HEK293T (cell line): ENCODE results near the gene ALOX5AP.

ENCODE experiments used
- ARNT ChIP-seq: fragments of 450-650 bp; IDR thresholded peaks from 2 replicates; pipeline ENCODE4 v1.6.1; 2017; ENCODE audit warnings: mild to moderate bottlenecking
- BHLHE40 ChIP-seq: fragments of 450-650 bp; IDR thresholded peaks from 2 replicates; pipeline ENCODE4 v1.6.1; 2016; ENCODE audit warnings: mild to moderate bottlenecking, moderate library complexity, borderline replicate concordance
- ELF4 ChIP-seq: fragments of 450-650 bp; IDR thresholded peaks from 2 replicates; pipeline ENCODE4 v1.6.1; 2017; ENCODE audit warnings: antibody characterized with exemption
- FOXA1 ChIP-seq: fragments of 450-650 bp; IDR thresholded peaks from 2 replicates; pipeline ENCODE4 v1.6.1; 2016; ENCODE audit warnings: mild to moderate bottlenecking
- FOXK2 ChIP-seq: fragments of 450-650 bp; IDR thresholded peaks from 2 replicates; pipeline ENCODE4 v1.6.1; 2016; ENCODE audit warnings: mild to moderate bottlenecking
- FOXM1 ChIP-seq: fragments of 450-650 bp; IDR thresholded peaks from 2 replicates; pipeline ENCODE4 v1.6.1; 2017; ENCODE audit warnings: mild to moderate bottlenecking, borderline replicate concordance
- L3MBTL2 ChIP-seq: fragments of 450-650 bp; conservative IDR thresholded peaks from 2 replicates; pipeline ENCODE4 v1.6.1; 2016; ENCODE audit warnings: mild to moderate bottlenecking
- LEF1 ChIP-seq: fragments of 450-650 bp; IDR thresholded peaks from 2 replicates; pipeline ENCODE4 v1.6.1; 2017; ENCODE audit warnings: mild to moderate bottlenecking, borderline replicate concordance
- NFRKB ChIP-seq: fragments of 450-650 bp; IDR thresholded peaks from 2 replicates; pipeline ENCODE4 v1.6.1; 2016; ENCODE audit warnings: mild to moderate bottlenecking, moderate library complexity
- SP1 ChIP-seq: fragments of 450-650 bp; IDR thresholded peaks from 2 replicates; pipeline ENCODE4 v1.6.1; 2017
- SUZ12 ChIP-seq: fragments of 450-650 bp; IDR thresholded peaks from 2 replicates; pipeline ENCODE4 v1.6.1; 2016; ENCODE audit warnings: mild to moderate bottlenecking
- TARDBP ChIP-seq: fragments of 450-650 bp; IDR thresholded peaks from 2 replicates; pipeline ENCODE4 v1.6.1; 2016
- ZNF384 ChIP-seq: fragments of 450-650 bp; IDR thresholded peaks from 2 replicates; pipeline ENCODE4 v1.6.1; 2016
- TF ChIP-seq, protein P1 (sequence below): fragments of 450-650 bp; IDR thresholded peaks from 2 replicates; pipeline ENCODE4 v1.6.1; 2016

DNA sequence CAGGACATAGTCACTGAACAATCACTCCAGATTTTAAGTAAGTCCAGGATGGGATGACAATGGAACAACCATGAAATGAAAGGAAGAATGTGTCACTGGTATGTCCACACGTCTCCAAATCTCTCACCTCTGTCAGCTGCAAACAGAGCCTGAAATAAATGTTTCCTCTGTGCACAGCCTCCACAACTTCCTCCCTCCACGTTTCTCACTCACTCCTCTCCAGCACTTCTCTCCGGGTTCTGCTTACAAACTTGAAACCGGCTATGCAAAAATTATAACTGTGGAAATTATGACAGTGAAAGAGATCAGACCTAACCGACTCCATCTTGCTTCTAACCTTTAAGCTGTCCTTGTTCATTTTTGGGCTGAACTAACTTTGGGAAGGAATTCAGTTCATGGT, 35.0 kb upstream of the ALOX5AP start:
- no peak for TF ChIP-seq L3MBTL2
- no peak for TF ChIP-seq FOXM1
- TF ChIP-seq FOXA1, result no peak
- no peak for TF ChIP-seq TARDBP
- no peak for TF ChIP-seq ARNT
- TF ChIP-seq SUZ12, result no peak
- TF ChIP-seq SP1, result no peak
- TF ChIP-seq LEF1, result no peak
- TF ChIP-seq ELF4, result no peak
- no peak for TF ChIP-seq BHLHE40
- TF ChIP-seq ZNF384, result no peak
- TF ChIP-seq, protein P1, sequence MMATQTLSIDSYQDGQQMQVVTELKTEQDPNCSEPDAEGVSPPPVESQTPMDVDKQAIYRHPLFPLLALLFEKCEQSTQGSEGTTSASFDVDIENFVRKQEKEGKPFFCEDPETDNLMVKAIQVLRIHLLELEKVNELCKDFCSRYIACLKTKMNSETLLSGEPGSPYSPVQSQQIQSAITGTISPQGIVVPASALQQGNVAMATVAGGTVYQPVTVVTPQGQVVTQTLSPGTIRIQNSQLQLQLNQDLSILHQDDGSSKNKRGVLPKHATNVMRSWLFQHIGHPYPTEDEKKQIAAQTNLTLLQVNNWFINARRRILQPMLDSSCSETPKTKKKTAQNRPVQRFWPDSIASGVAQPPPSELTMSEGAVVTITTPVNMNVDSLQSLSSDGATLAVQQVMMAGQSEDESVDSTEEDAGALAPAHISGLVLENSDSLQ, result no peak
- TF ChIP-seq NFRKB, result no peak
- TF ChIP-seq FOXK2, result no peak
